ENCODE results near the gene FFAR2. TPM values are rescaled to one million over a fixed set of nuclear protein-coding genes. Genes with fewer than 3 reads are reported as not detected.
A peak's percentile ranks its signal among the peaks of the same experiment; 100 is the strongest.
"Not testable (repeated sequence)": the region's sequence is repeated elsewhere in the genome, so short reads cannot be mapped to it uniquely, and the experiment has no call there.

The FFAR2 gene
- total RNA-seq, 5 donors from 2014 or later (not counting 1 experiment from before 2014, with no cell fraction given): not detected

DNA sequence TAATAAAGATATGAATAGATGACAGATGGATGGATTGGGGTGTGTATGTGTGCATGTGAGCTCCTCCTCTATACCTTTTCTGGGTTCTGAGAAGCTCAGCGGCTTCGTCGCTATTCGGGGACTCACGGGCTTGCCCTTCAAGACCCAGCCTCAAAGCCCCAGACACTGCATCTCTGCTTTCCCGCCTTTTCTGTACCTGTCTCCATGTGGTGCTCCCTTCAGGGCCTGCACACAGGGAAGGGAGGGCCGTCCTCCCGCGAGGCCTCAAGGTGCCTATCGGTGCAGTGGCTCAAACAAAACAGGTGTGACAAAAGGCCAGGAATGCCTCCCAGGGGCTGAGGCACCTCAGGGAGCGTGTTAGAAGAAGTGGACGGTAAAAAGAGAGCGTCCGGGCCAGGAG is 26.0 kb downstream of the FFAR2 start:
- H3K9me3 Mint-ChIP-seq: no peaks in the 10 kb centered on the region
- H3K36me3 ChIP-seq (ENCODE audit: control insufficient read depth in 2 of 2, extremely low read depth in 1 of 2, insufficient read depth in 1 of 2, low read length in 1 of 2): no peaks in the 10 kb centered on the region
- no peak for DNase-seq
- H3K9me3 ChIP-seq: no peaks in the 10 kb centered on the region
- H3K4me1 Mint-ChIP-seq: no peaks in the 10 kb centered on the region
- peaks cover 0 to 3% of the 10 kb centered on the region in 2 experiments for H3K27me3 ChIP-seq (replicated peaks in 1 of 2; ENCODE audit: control insufficient read depth in 2 of 2, extremely low read depth in 1 of 2, insufficient read depth in 2 of 2, low read length in 1 of 2)
- no peak overlapping the region for H3K27ac ChIP-seq (ENCODE audit: low read length)
- H3K27me3 Mint-ChIP-seq: no peaks in the 10 kb centered on the region
- WGBS (ENCODE audit: insufficient coverage): 92% methylated on average over 8 of the region's 14 CpGs
- no peak for ATAC-seq (replicated peaks in 1 of 4)
- no peaks in the 10 kb centered on the region for H3K36me3 Mint-ChIP-seq
- H3K27ac Mint-ChIP-seq: no peak overlapping the region
- H3K4me3 Mint-ChIP-seq: no peak overlapping the region
- H3K4me3 ChIP-seq (ENCODE audit: control insufficient read depth in 1 of 2, extremely low read depth in 1 of 2, low read length in 1 of 2): no peak overlapping the region
- POLR2A ChIA-PET: no interaction called here
- H3K4me1 ChIP-seq (ENCODE audit: control insufficient read depth in 1 of 2, extremely low read depth in 1 of 2, insufficient read depth in 2 of 2, low read length in 2 of 2): no peaks in the 10 kb centered on the region
- CTCF ChIA-PET: interaction anchor here in 1 of 2 donors (0.9 kb wide), 1 partner anchor 11 kb away, joined by 4 read pairs; no protein-coding TSS in a partner anchor

DNA sequence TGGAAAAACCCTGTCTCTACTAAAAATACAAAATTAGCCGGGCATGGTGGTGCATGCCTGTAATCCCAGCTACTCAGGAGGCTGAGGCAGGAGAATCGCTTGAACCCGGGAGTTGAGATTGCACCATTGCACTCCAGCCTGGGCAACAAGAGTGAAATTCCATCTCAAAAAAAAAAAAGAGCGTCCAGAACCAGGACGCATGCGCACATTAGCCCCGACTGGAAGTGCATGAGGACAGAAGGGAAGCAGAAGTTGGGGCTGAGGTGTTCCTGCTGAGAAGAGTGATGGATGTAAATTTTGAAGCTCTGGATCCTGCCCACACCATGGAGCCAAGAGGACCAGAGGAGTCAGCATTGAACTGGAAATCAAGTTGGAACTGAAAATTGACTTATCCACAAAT is 26.5 kb downstream of the FFAR2 start:
- H3K27ac Mint-ChIP-seq; POLR2A ChIA-PET; H3K4me3 ChIP-seq (ENCODE audit: control insufficient read depth in 1 of 2, extremely low read depth in 1 of 2, low read length in 1 of 2); H3K27me3 ChIP-seq (replicated peaks in 1 of 2; ENCODE audit: control insufficient read depth in 2 of 2, extremely low read depth in 1 of 2, insufficient read depth in 2 of 2, low read length in 1 of 2); H3K9me3 ChIP-seq; DNase-seq; H3K27ac ChIP-seq (ENCODE audit: low read length); H3K36me3 ChIP-seq (ENCODE audit: control insufficient read depth in 2 of 2, extremely low read depth in 1 of 2, insufficient read depth in 1 of 2, low read length in 1 of 2); H3K4me1 ChIP-seq (ENCODE audit: control insufficient read depth in 1 of 2, extremely low read depth in 1 of 2, insufficient read depth in 2 of 2, low read length in 2 of 2); CTCF ChIA-PET; H3K36me3 Mint-ChIP-seq; H3K4me1 Mint-ChIP-seq; H3K9me3 Mint-ChIP-seq; H3K27me3 Mint-ChIP-seq; ATAC-seq (replicated peaks in 1 of 4); H3K4me3 Mint-ChIP-seq: not testable (repeated sequence)
- 100% methylated on average over 2 of the region's 7 CpGs for WGBS (ENCODE audit: insufficient coverage)

DNA sequence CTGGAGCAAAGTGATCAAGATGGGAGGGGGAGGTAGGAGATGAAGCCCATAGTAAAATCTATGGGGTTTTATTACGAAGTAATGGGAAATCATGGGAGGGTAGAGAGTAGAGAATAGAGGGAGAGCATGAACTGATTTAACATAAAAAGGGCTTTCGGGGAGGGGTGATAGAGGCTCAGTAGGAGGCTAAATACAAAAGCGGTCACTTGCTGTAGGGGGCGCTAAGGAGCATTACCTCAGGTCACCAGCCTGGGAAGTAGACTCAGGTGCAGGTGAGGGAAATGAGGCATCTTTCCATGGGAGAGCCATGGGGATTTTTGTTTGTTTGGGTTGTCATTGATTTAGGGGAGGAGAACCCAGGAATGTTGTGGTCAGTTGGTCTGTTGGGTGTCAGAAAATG is 28.1 kb downstream of the FFAR2 start:
- H3K4me1 ChIP-seq (ENCODE audit: control insufficient read depth in 1 of 2, extremely low read depth in 1 of 2, insufficient read depth in 2 of 2, low read length in 2 of 2): no peaks in the 10 kb centered on the region
- ChIA-PET CTCF (no interaction called here), POLR2A (no interaction called here)
- H3K4me3 ChIP-seq (ENCODE audit: control insufficient read depth in 1 of 2, extremely low read depth in 1 of 2, low read length in 1 of 2): no peak overlapping the region
- no peaks in the 10 kb centered on the region for H3K36me3 Mint-ChIP-seq
- H3K4me3 Mint-ChIP-seq: no peak overlapping the region
- WGBS (ENCODE audit: insufficient coverage): 69% methylated on average over 3 of the region's 4 CpGs
- H3K9me3 Mint-ChIP-seq: no peaks in the 10 kb centered on the region
- peaks cover 0 to 3% of the 10 kb centered on the region in 2 experiments for H3K27me3 ChIP-seq (replicated peaks in 1 of 2; ENCODE audit: control insufficient read depth in 2 of 2, extremely low read depth in 1 of 2, insufficient read depth in 2 of 2, low read length in 1 of 2)
- no peaks in the 10 kb centered on the region for H3K9me3 ChIP-seq
- H3K4me1 Mint-ChIP-seq: no peaks in the 10 kb centered on the region
- H3K27ac ChIP-seq (ENCODE audit: low read length): no peak overlapping the region
- DNase-seq (no peak), ATAC-seq (replicated peaks in 1 of 4) (no peak)
- H3K36me3 ChIP-seq (ENCODE audit: control insufficient read depth in 2 of 2, extremely low read depth in 1 of 2, insufficient read depth in 1 of 2, low read length in 1 of 2): no peaks in the 10 kb centered on the region
- no peaks in the 10 kb centered on the region for H3K27me3 Mint-ChIP-seq
- H3K27ac Mint-ChIP-seq: no peak overlapping the region

DNA sequence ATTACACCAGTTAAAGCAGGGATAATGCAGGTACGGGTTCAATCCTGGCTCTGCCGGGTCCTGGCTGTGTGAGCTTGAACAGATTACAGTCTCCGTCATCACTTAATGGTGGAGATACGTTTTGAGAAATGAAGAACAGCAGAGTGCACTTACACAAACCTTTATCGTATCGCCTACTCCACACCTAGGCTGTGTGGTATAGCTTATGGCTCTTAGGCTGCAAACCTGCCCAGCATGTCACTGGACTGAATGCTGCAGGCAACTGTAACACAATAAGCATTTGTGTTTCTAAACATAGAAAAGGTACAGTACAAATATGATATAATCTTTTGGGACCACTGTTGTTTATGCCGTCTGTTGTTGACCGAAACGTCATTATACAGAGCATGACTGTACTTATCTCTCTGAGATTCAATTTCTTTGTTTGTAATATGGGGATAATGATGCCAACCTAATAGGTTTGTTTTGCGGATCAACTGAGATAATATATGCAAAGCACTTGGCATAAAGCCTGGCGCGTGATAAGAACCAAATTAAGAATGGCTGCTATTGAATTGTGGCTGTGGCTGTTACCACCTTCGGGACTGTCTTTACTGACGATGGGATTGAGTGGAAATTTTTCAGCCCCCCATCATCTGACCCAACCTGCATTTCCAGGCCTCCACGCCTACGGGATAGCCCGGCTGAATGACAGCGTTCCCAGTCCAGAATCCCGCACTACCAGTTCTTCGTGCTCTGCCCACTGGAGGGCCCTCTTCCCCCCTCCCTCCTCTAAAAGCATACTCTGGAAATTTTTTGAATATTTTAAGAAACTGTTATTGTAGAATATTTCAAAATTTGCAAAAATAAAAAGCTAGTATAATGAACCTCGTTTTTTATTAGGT is 31.0 kb downstream of the FFAR2 start:
- Mint-ChIP-seq H3K4me1 (peaks cover 0 to 3% (median 0%) of the 10 kb centered on the region in 3 donors), H3K36me3 (no peaks in the 10 kb centered on the region), H3K27me3 (no peaks in the 10 kb centered on the region), H3K9me3 (no peaks in the 10 kb centered on the region), H3K4me3 (no peak overlapping the region), H3K27ac (no peak overlapping the region)
- H3K27ac ChIP-seq (ENCODE audit: low read length): no peak overlapping the region
- no peak for DNase-seq
- ChIA-PET POLR2A (no interaction called here), CTCF (interaction anchor here in 1 of 2 donors (0.8 kb wide), 1 partner anchor 16 kb away, joined by 3 read pairs; no protein-coding TSS in a partner anchor)
- 97% methylated on average over 6 of the region's 21 CpGs for WGBS (ENCODE audit: insufficient coverage)
- H3K27me3 ChIP-seq (replicated peaks in 1 of 2; ENCODE audit: control insufficient read depth in 2 of 2, extremely low read depth in 1 of 2, insufficient read depth in 2 of 2, low read length in 1 of 2): peaks cover 0 to 7% of the 10 kb centered on the region in 2 experiments
- H3K36me3 ChIP-seq (ENCODE audit: control insufficient read depth in 2 of 2, extremely low read depth in 1 of 2, insufficient read depth in 1 of 2, low read length in 1 of 2): no peaks in the 10 kb centered on the region
- ATAC-seq (replicated peaks in 1 of 4): no peak
- no peaks in the 10 kb centered on the region for H3K9me3 ChIP-seq
- H3K4me3 ChIP-seq (ENCODE audit: control insufficient read depth in 1 of 2, extremely low read depth in 1 of 2, low read length in 1 of 2): no peak overlapping the region
- no peaks in the 10 kb centered on the region for H3K4me1 ChIP-seq (ENCODE audit: control insufficient read depth in 1 of 2, extremely low read depth in 1 of 2, insufficient read depth in 2 of 2, low read length in 2 of 2)

DNA sequence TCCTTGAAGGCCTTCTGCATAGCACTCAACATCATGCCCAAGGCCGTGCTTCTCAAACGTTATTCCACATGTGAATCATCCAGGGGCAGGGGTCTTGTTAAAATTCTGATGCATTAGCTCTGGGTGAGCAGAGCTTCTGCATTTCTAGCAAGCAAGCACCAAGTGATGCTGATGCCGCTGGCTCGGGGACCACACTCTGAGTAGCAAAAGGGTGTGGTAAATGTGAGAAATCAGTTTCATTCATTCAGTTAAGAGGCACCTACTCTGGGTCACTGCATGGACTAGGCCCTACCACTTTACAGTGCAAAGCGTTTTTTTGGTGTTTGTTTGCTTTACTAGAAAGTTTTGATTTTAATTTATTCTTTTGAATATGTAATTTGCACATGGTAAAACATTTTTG is 35.0 kb downstream of the FFAR2 start:
- H3K27ac ChIP-seq (ENCODE audit: low read length): no peak overlapping the region
- peak in 1 of 4 experiments; percentile 62 for ATAC-seq (replicated peaks in 1 of 4)
- H3K27me3 ChIP-seq (replicated peaks in 1 of 2; ENCODE audit: control insufficient read depth in 2 of 2, extremely low read depth in 1 of 2, insufficient read depth in 2 of 2, low read length in 1 of 2): peaks cover 0 to 10% of the 10 kb centered on the region in 2 experiments
- H3K36me3 ChIP-seq (ENCODE audit: control insufficient read depth in 2 of 2, extremely low read depth in 1 of 2, insufficient read depth in 1 of 2, low read length in 1 of 2): no peaks in the 10 kb centered on the region
- no peaks in the 10 kb centered on the region for H3K4me1 ChIP-seq (ENCODE audit: control insufficient read depth in 1 of 2, extremely low read depth in 1 of 2, insufficient read depth in 2 of 2, low read length in 2 of 2)
- no peak overlapping the region for H3K27ac Mint-ChIP-seq
- H3K4me1 Mint-ChIP-seq: peaks cover 5 to 8% (median 5%) of the 10 kb centered on the region in 3 donors
- ChIA-PET POLR2A (no interaction called here), CTCF (no interaction called here)
- no peaks in the 10 kb centered on the region for H3K9me3 Mint-ChIP-seq
- 79% methylated on average over 2 of the region's 5 CpGs for WGBS (ENCODE audit: insufficient coverage)
- no peak overlapping the region for H3K4me3 Mint-ChIP-seq
- H3K4me3 ChIP-seq (ENCODE audit: control insufficient read depth in 1 of 2, extremely low read depth in 1 of 2, low read length in 1 of 2): no peak overlapping the region
- H3K9me3 ChIP-seq: no peaks in the 10 kb centered on the region
- DNase-seq: no peak
- H3K27me3 Mint-ChIP-seq: peaks cover 0 to 7% of the 10 kb centered on the region in 2 donors
- H3K36me3 Mint-ChIP-seq: no peaks in the 10 kb centered on the region

DNA sequence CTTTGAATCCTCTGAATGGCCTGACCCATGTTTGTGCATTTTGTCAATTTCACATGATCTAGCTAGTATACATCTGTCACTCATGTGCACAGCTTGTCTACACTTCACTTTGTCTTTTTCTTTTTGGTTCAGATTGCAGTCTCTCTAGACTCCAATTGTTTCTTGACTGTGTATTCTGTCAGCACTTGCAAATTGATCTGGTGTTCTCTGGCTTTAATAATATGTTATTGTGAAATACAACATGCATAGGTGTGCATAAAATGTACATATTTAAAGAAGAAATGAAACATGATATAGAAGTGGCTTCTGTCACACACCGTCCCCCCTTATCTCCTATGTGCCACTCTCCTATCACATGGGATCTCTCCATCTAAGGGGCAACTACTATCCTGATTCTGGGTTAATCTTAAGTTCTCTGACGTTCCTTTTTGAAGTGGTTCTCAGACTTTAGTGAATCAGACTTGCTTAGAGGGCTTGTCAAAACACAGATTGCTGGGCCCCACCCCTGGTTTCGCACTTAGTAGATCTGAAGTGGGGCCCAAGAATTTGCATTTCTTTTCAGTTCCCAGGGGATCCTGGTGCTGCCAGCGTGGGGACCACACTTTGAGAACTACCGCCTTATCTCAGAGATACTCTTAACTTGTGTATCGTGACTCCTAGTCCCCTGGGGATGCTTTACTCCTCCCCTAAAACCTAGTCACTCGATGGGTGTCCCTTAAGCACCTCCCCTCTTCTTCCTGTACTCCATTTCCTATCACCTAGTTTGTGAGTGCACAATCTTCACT is 36.4 kb downstream of the FFAR2 start:
- peaks cover 0 to 14% of the 10 kb centered on the region in 2 donors for H3K27me3 Mint-ChIP-seq
- no peak overlapping the region for H3K27ac Mint-ChIP-seq
- WGBS (ENCODE audit: insufficient coverage): 42% methylated on average over 7 of the region's 7 CpGs
- ChIA-PET CTCF (no interaction called here), POLR2A (no interaction called here)
- H3K36me3 ChIP-seq (ENCODE audit: control insufficient read depth in 2 of 2, extremely low read depth in 1 of 2, insufficient read depth in 1 of 2, low read length in 1 of 2): no peaks in the 10 kb centered on the region
- H3K9me3 ChIP-seq: no peaks in the 10 kb centered on the region
- no peaks in the 10 kb centered on the region for H3K36me3 Mint-ChIP-seq
- ATAC-seq (replicated peaks in 1 of 4): peak in 2 of 4 experiments; percentile 34 to 47
- H3K9me3 Mint-ChIP-seq: no peaks in the 10 kb centered on the region
- no peak overlapping the region for H3K4me3 ChIP-seq (ENCODE audit: control insufficient read depth in 1 of 2, extremely low read depth in 1 of 2, low read length in 1 of 2)
- H3K4me3 Mint-ChIP-seq: no peak overlapping the region
- H3K27ac ChIP-seq (ENCODE audit: low read length): no peak overlapping the region
- no peaks in the 10 kb centered on the region for H3K4me1 ChIP-seq (ENCODE audit: control insufficient read depth in 1 of 2, extremely low read depth in 1 of 2, insufficient read depth in 2 of 2, low read length in 2 of 2)
- no peak for DNase-seq
- peaks cover 0 to 22% of the 10 kb centered on the region in 2 experiments for H3K27me3 ChIP-seq (replicated peaks in 1 of 2; ENCODE audit: control insufficient read depth in 2 of 2, extremely low read depth in 1 of 2, insufficient read depth in 2 of 2, low read length in 1 of 2)
- peaks cover 5 to 8% (median 5%) of the 10 kb centered on the region in 3 donors for H3K4me1 Mint-ChIP-seq
